Inferior parietal cortex (tissue), 1 donor: ENCODE results near the gene TAF13.
A peak's percentile ranks its signal among the peaks of the same experiment; 100 is the strongest.
"Not testable (repeated sequence)": the region's sequence is repeated elsewhere in the genome, so short reads cannot be mapped to it uniquely, and the experiment has no call there.

Experiments used
- DNase-seq: peaks from one replicate; pipeline ENCODE4 v3.0.0-alpha.2; 2016; ENCODE audit errors: extremely low spot score

The TAF13 gene

DNA sequence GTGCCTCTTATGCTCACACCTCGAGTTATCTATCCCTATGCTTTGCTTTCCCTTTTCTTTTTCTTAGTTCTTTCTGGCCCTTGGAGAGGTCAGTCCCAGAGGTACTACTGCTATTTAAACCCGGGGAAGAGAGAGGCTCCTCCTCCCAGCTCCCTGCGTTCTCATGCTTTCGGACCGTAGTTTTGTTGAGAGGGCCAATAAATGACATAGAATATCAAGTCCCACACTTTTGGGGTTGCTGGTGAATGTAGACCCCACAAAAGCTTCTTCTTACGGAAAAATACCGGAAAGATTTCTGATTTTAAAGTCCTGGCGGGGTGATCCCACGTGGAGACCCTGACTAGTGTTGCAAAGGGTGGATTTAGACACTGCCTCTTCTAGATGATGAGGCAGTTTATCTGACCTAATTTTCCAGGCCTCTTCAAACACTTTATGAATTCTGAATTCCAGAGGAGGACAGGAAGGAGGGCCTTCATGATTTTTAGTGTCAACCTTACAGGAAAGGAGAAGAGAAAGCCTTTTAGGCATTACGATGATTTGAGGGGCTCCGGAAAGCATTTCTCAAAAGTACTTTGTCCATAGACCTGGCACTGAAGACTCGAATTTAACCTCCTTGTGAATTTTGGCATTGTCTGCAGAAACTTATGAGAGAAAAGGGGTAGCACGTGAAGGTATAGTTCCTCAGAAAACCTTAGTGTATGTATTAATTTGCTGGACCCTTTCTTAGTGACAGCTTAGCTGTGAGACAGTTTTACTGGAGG, 15.5 kb upstream of the TAF13 start:
- DNase-seq = no peak

- peak; percentile 97 for DNase-seq
Measured at GRCh38 chr1:109090196-109091077, 14.6 kb upstream of the TAF13 start, which contains the start of gene TMEM167B. TMEM167B (plus strand) TSS chr1:109090764; CDS start chr1:109090873, 109 bp downstream.

- peak; percentile 96 for DNase-seq
Measured at GRCh38 chr1:109089242-109090015, 13.6 kb upstream of the TAF13 start.

DNA sequence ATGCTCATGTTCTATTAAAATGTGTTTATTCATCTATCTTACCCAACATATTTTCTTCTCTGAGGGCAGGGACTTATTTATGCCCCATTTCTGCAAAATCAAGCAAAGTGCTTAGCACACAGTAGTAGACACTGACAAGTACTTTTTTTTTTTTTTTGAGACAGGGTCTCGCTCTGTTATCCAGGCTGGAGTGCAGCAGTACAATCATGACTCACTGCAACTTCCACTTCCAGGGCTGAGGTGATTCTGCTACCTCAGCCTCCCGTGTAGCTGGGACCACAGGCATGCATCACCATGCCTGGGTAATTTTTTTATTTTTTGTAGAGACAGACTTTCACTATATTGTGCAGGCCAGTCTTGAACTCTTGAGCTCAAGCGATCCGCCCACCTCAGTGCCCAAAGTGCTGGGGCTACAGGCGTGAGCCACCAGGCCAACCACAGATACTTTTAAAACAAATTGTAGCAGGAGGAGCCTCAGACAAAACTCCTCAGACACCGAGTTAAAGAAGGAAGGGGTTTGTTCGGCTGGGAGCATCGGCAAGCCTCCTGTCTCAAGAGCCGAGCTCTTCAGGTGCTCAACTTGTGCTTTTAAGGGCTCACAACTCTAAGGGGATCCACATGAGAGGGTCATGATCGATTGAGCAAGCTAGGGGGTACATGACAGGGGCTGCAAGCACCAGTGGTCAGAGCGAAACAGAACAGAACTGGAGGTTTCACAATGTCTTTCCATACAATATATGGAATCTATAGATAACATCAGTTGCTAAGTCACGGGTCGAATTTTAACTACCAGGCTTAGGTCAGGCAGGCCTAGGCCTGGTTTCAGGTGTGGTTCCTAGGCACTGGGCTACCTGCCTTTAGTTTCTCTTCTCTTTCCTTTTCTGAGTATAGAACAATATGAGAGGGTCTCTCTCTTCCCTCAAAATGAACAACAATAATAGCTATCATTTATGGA, 9.0 kb upstream of the TAF13 start:
- DNase-seq = no peak

DNA sequence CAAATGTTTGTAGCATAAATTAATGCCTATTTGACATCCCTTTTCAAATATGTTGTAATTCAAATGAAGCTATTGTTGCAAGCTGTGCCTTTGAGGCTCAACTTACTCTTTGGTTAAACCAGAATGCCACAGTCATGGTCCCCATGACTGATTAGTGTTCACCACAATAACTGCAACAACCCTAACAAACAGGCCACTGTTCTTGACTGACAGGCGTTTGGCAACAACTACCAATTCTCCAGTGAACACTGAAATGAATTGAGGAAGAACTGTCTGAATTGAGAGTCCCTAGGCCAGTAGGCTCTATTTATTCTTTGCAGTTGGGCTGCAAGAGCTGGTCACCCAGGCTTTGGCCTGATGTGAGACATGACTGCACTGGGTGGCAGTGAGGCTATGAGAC, 8.1 kb upstream of the TAF13 start:
- DNase-seq = peak; percentile 89

DNA sequence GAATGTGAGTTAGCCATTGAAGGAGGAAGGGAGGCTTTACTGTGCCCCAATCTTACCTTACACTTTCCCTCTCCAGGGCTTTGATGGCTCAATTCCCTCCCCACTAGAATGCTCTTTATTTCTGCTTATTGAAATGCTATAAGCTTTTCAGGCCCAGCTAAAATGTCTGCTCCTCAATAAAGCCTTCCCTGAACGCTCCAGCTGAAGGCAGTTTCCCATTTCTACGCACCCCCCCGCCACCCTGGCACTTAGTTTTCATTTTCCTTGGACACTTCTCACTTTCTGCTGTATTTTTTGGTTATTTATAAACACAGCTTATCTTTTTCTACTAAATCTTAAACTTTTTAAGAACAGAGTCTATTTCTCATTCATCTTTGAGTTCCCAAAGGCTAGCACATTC, 7.7 kb upstream of the TAF13 start:
- no peak for DNase-seq

DNA sequence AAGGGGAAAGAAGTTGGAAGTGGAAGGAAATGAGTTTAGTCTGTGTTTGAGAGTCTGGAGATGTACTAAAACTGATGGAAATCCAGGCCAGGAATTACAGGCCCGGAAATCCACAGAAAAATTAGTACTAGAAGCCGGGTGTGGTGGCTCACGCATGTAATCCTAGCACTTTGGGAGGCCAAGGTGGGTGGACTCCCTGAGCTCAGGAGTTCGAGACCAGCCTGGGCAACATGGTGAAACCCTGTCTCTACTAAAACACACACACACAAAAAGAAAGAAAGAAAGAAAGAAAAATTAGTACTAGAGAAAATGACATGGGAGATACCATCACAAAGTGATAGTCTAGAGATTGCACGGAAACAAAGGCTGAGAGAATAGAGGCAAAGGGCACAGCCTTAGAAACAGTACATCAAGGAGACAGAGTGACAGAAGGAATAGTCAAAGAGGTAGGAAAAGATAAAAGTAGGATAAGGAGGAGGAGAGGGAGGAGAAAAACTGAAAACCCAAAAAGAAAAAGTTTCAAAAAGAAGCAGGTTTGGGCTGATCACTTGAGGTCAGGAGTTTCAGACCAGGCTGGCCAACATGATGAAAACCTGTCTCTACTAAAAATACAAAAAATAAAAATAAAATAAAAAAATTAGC, 4.8 kb upstream of the TAF13 start:
- DNase-seq = no peak

- DNase-seq = no peak
Measured at GRCh38 chr1:109079240-109079622, 3.4 kb upstream of the TAF13 start.

- no peak for DNase-seq
Measured at GRCh38 chr1:109078317-109078716, 2.5 kb upstream of the TAF13 start.

GRCh38 chr1:109069294-109069693, 6.5 kb downstream of the TAF13 start:
- no peak for DNase-seq

DNA sequence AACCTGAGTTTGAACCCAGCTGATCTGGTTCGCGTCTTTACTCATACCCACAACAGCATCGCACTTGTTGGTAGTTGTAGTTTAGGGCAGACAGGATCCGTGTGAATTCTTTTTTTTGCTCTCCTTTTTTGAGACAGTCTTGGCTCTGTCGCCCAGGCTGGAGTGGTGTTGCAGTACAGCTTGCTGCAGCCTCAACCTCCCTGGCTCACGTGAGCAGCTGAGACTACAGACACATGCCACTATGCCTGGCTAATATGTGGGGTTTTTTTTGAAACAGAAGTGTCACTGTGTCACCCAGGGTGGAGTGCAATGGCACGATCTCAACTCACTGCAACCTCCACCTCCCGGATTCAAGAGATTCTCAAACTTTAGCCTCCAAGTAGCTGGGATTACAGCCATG, 7.9 kb downstream of the TAF13 start:
- DNase-seq = no peak

- DNase-seq = no peak
Measured at GRCh38 chr1:109065137-109065536, 10.7 kb downstream of the TAF13 start.

GRCh38 chr1:109061183-109061582, 14.6 kb downstream of the TAF13 start:
- DNase-seq = no peak

DNA sequence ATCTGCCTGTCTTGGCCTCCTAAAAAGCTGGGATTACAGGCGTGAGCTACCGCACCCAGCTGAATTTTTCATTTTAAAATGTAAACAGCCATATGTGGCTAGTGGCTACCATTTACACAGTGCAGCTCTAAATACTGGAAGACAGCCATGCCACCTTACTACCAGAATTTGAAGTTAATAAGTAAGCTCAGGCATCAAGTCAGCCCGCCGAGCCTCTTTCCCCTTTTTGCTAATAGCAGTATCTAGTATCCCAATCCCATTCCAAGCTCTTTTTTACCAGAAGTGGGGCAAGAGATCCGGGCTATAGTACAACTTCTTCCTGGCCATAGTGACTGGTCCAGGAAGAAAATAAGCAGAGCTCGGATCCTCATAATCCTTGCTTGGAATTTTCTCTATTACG, 15.1 kb downstream of the TAF13 start:
- no peak for DNase-seq

GRCh38 chr1:109059026-109059425, 16.8 kb downstream of the TAF13 start:
- no peak for DNase-seq

DNA sequence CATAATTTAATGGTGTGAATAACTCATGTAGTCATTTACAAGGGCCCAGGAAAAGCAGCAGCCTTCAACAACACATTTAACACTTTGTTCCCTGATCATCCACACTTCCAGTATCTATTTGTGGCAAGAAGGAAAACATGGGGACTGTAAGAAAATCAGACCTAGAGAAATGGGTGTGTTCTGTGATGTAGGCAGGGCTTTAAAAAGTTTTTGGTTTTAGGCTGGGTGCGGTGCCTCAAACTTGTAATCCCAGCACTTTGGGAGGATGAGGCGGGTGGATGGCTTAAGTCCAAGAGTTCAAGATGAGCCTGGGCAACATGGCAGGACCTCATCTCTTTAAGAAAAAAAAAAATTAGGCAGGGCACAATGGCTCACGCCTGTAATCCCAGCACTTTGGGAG, 19.7 kb downstream of the TAF13 start:
- no peak for DNase-seq

DNA sequence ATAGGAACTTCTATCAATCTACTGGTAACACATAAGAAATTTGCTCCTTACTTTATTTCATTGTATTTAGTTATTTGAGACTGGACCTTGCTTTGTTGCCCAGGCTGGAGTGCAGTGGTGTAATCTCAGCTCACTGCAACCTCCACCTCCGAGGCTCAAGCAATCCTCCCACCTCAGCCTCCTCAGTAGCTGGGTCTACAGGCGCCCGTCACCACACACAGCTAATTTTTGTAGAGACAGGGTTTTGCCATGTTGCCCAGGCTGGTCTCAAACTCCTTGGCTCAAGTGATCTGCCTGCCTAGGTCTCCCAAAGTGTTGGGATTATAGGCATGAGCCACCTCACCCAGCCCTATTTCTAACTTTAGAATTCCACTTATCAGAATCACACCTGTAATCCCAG, 23.7 kb downstream of the TAF13 start:
- not testable (repeated sequence) for DNase-seq

- no peak for DNase-seq
Measured at GRCh38 chr1:109050228-109050995, 25.4 kb downstream of the TAF13 start.

GRCh38 chr1:109048335-109048734, 27.5 kb downstream of the TAF13 start:
- no peak for DNase-seq

GRCh38 chr1:109047339-109047738, 28.5 kb downstream of the TAF13 start:
- DNase-seq = no peak
